ENCODE data around the gene PTPRCAP.

DNA sequence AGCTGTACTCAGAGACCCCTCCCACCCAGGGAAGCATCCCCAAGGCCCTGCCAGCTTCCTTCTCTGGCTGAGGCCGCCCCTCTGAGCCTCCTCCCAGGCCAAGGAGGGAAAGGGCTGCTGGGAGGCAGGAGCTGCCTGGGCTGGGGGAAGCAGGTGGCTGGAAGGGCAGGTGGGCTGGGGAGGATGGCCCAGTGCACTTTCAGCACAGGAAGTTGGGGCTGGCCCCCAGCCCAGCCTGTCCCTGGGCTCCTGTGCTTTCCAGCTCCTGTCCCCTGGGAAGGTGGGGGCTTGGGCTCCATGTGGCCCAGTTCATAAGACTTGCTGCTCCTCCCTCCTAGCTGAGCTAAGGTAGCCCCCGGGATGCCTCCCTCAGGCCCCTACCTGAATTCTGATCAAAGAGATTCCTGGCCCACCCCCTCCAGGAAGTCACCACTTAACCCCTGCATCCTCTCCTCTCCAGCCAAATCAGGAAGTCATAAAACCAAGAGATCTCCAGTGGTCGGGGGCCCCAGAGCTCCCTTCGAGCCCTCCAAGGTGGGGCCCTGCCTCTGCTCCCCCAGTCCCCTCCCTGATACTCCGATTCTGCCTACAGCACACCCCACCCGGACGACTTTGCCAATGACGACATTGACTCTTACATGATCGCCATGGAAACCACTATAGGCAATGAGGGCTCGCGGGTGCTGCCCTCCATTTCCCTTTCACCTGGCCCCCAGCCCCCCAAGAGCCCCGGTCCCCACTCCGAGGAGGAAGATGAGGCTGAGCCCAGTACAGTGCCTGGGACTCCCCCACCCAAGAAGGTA, 40.7 kb downstream of the PTPRCAP start:
- TF ChIP-seq POLR2AphosphoS5 (IDR thresholded peaks at IDR 0.05; ENCODE audit: borderline replicate concordance, low read depth, low read length) (0 out of 2 replicates have a peak, but pooled peaks have one; percentile 3), EZH2 (IDR thresholded peaks at IDR 0.05) (no peak), FOXP2 (optimal IDR thresholded peaks at IDR 0.05; ENCODE audit: control extremely low read depth, extremely low read length, insufficient read depth) (no peak)

Data from SK-N-MC (cell line).